Measurements from ENCODE around the gene GNG12.

DNA sequence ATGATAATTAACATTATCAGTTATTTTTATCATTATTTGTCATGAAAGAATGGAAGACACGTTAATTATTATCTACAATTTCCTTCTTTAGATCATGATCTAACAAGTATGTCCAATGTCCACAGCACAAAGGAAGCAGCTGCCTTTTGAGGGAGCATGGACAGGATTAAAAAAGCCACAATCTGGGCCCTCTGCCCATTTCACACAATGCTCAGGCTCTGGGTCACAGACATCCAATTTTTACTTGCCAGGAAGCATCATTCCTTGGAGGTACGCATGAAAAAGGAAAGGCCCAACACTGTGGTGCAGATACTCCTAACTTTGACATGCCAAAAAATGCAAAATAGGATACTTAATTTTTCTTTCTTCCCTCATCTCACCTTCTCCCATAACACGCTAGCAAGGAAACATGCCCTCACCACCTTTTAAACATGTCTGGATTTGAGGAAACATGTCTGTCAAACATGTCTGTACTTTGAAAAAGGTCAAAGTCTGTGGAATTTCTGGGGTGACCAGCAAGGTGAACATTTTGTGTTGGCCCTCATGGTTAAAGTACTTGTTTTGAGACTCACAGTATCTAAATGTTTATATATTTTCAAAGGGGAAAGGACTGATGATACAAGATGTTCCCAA is 108.2 kb downstream of the GNG12 start:
- TF ChIP-seq CTCF (optimal IDR thresholded peaks at IDR 0.05 in 1 of 3, IDR thresholded peaks at IDR 0.05 in 1 of 3, conservative IDR thresholded peaks at IDR 0.05 in 1 of 3; ENCODE audit: extremely low read depth in 1 of 3, insufficient read depth in 2 of 3, low read length in 3 of 3) (no peak), EZH2 (IDR thresholded peaks at IDR 0.05; ENCODE audit: low read length) (no peak)

All from keratinocyte (primary cell).